Body of pancreas (tissue), 4 donors: ENCODE results near the gene WDR81.

Source experiments
- CTCF ChIP-seq, 7 experiments: fragments of 450-650 bp in 4 of 7; fragments of 200-600 bp in 3 of 7; sonication (generic) in 3 of 7; IDR thresholded peaks; one replicate each; pipeline ENCODE4 v1.5.1; 2016 to 2019; ENCODE audit warnings: antibody characterized with exemption in 7 of 7
- POLR2A ChIP-seq, 3 donors: fragments of 450-650 bp; IDR thresholded peaks; one replicate each; pipeline ENCODE4 v1.6.1; 2016; ENCODE audit warnings: antibody characterized with exemption in 3 of 3, mild to moderate bottlenecking in 2 of 3

- no peak for TF ChIP-seq POLR2A (IDR thresholded peaks at IDR 0.05)
- no peak for TF ChIP-seq CTCF (IDR thresholded peaks at IDR 0.05)
These were observed 26.8 kb upstream of the WDR81 start for GRCh38 chr17:1697681-1698080.
